HFFc6 (cell line): ENCODE measurements around the gene MGAT3. TPM values are rescaled to one million over a fixed set of nuclear protein-coding genes. Genes with fewer than 3 reads are reported as not detected.

ENCODE experiments used
- DNase-seq: peaks from one replicate; pipeline ENCODE4 v3.0.0-alpha.2; 2018
- H3K27ac Mint-ChIP-seq: 2 replicates; pipeline ENCODE4 v1.8.0; 2020; ENCODE audit warnings: mild to moderate bottlenecking, mixed read lengths
- H3K27me3 Mint-ChIP-seq: 2 replicates; pipeline ENCODE4 v1.8.0; 2021; ENCODE audit warnings: mild to moderate bottlenecking, moderate library complexity, mixed read lengths; ENCODE audit not compliant: insufficient read depth
- H3K36me3 Mint-ChIP-seq: 2 replicates; pipeline ENCODE4 v1.8.0; 2021; ENCODE audit warnings: low read depth, mixed read lengths
- H3K4me1 Mint-ChIP-seq: 2 replicates; pipeline ENCODE4 v1.8.0; 2020; ENCODE audit warnings: low read depth, mixed read lengths
- H3K4me3 Mint-ChIP-seq: 2 replicates; pipeline ENCODE4 v1.8.0; 2020; ENCODE audit warnings: mild to moderate bottlenecking, moderate library complexity, mixed read lengths
- H3K9me3 Mint-ChIP-seq: 2 replicates; pipeline ENCODE4 v1.8.0; 2020; ENCODE audit warnings: mild to moderate bottlenecking, mixed read lengths
- total RNA-seq, 6 experiments: library from RNA; stranded (reverse); fragmentation: NEBNext Ultra II Directional; extraction: Animal tissue kit (Norgen Biotek cat#: 25700); gene quantifications; 2 replicates in 1 of 6; 3 replicates in 5 of 6; pipeline ENCODE4 v1.2.3, GENCODE V29; 2021
- TF ChIP-seq, protein P1 (sequence below): fragments of 200-600 bp; sonication (generic); IDR thresholded peaks from 2 replicates; pipeline ENCODE4 v1.5.0; 2021; ENCODE audit warnings: antibody characterized with exemption, mild to moderate bottlenecking

Gene MGAT3
- total RNA-seq, 6 experiments from 2014 or later, result not detected

DNA sequence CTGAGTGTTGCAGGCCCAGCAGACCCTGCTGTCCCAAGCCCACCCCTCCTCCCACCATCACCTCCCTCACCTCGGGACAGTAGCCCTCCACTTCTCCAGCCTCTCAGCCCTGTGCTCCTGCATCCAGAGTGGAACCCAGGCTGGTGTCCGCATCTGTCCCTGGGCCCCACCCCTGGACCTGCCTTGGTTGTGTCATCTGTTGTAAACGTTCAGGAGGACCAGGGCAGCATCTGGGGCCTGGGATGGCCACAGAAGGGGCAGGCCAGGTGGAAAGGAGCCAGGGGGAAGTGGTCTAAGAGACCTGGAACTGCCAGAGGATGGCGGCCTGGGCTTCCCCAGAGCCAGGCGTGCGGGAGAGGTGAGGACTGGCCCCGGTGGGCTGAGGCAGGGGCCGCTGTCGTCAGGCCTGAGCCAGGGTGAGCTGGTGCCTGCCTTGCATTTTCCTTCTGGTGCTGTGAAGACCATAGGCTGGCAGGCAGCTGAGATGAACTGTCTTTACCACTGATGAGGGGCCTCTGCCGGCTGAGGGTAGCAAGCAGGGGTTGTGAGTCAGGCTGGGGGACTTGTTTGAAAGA is 26.1 kb upstream of the MGAT3 start:
- H3K4me1 Mint-ChIP-seq, result peaks cover 12% of the 10 kb centered on the region
- H3K27ac Mint-ChIP-seq, result peak overlapping the region; percentile 57; the same call in 1 of the 2 replicates
- H3K36me3 Mint-ChIP-seq, result no peaks in the 10 kb centered on the region; the same call in 1 of the 2 replicates
- H3K9me3 Mint-ChIP-seq, result no peaks in the 10 kb centered on the region
- DNase-seq, result no peak
- TF ChIP-seq, protein P1, sequence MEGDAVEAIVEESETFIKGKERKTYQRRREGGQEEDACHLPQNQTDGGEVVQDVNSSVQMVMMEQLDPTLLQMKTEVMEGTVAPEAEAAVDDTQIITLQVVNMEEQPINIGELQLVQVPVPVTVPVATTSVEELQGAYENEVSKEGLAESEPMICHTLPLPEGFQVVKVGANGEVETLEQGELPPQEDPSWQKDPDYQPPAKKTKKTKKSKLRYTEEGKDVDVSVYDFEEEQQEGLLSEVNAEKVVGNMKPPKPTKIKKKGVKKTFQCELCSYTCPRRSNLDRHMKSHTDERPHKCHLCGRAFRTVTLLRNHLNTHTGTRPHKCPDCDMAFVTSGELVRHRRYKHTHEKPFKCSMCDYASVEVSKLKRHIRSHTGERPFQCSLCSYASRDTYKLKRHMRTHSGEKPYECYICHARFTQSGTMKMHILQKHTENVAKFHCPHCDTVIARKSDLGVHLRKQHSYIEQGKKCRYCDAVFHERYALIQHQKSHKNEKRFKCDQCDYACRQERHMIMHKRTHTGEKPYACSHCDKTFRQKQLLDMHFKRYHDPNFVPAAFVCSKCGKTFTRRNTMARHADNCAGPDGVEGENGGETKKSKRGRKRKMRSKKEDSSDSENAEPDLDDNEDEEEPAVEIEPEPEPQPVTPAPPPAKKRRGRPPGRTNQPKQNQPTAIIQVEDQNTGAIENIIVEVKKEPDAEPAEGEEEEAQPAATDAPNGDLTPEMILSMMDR, result no peak
- H3K27me3 Mint-ChIP-seq, result no peaks in the 10 kb centered on the region
- H3K4me3 Mint-ChIP-seq, result no peak overlapping the region

DNA sequence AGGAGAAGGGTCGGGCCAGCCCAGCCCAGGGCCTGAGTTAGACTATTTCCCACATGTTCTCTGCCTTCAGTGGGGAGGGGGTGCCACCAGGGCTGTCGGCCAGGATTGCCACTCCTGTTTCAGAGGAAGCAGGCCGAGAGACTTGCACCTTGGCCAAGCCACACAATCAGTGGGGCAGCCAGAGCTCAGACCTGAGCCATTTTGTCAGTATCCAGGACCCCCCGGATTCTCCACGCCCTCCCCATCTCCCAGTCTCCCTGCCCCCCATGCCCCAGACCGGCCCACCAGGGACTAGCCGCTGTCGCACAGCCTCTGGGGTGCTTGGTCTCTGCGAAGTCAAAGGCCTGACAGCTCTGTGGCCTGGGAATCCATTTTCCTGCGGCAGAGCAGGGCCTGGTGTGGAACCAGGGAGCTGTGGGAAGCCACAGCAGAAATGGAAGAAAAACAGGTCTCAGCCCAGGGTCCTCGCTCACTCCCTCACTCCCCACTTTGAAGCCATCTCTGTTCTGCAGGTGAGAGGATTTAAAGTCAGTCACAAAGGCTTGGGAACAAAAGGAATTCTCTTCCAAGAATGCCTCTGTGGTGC is 25.5 kb upstream of the MGAT3 start:
- H3K27ac Mint-ChIP-seq, result peak overlapping the region; percentile 82
- H3K9me3 Mint-ChIP-seq, result no peaks in the 10 kb centered on the region
- TF ChIP-seq, protein P1, result no peak
- DNase-seq, result no peak
- no peaks in the 10 kb centered on the region; the same call in 1 of the 2 replicates for H3K36me3 Mint-ChIP-seq
- peaks cover 12% of the 10 kb centered on the region for H3K4me1 Mint-ChIP-seq
- no peak overlapping the region for H3K4me3 Mint-ChIP-seq
- no peaks in the 10 kb centered on the region for H3K27me3 Mint-ChIP-seq

DNA sequence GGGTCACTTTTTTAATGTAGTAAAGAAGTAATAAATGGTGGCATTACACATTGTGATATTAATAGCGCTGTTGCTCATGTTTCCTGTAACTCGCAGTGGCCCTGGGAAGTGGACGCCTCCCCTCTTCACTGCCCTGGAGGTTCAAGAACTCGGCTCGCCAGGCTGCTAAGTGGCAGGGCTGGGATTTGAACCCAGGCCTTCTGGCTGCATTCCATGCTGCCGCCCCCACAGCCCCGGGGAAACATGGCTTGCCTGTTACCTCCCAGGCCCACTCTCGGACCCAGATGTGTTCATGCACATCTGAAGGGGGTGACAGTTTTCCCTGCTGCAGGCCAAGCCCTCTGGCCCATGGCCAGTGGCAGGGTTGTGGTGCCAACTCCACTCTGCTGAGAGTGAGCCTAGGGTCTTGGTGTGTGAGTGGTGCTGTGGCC is 25.0 kb upstream of the MGAT3 start:
- peak; percentile 27 for DNase-seq
- TF ChIP-seq, protein P1, result no peak
- Mint-ChIP-seq H3K9me3 (no peaks in the 10 kb centered on the region), H3K36me3 (no peaks in the 10 kb centered on the region; the same call in 1 of the 2 replicates), H3K4me1 (peaks cover 12% of the 10 kb centered on the region), H3K4me3 (no peak overlapping the region), H3K27me3 (no peaks in the 10 kb centered on the region), H3K27ac (peak overlapping the region; percentile 82)

- H3K27ac Mint-ChIP-seq, result no peak overlapping the region
- H3K27me3 Mint-ChIP-seq, result no peaks in the 10 kb centered on the region
- TF ChIP-seq, protein P1, result no peak
- no peaks in the 10 kb centered on the region for H3K36me3 Mint-ChIP-seq
- no peak for DNase-seq
- H3K4me1 Mint-ChIP-seq, result peaks cover 17% of the 10 kb centered on the region
- H3K4me3 Mint-ChIP-seq, result no peak overlapping the region
- no peaks in the 10 kb centered on the region for H3K9me3 Mint-ChIP-seq
These were observed 24.4 kb upstream of the MGAT3 start for GRCh38 chr22:39432361-39432811.

DNA sequence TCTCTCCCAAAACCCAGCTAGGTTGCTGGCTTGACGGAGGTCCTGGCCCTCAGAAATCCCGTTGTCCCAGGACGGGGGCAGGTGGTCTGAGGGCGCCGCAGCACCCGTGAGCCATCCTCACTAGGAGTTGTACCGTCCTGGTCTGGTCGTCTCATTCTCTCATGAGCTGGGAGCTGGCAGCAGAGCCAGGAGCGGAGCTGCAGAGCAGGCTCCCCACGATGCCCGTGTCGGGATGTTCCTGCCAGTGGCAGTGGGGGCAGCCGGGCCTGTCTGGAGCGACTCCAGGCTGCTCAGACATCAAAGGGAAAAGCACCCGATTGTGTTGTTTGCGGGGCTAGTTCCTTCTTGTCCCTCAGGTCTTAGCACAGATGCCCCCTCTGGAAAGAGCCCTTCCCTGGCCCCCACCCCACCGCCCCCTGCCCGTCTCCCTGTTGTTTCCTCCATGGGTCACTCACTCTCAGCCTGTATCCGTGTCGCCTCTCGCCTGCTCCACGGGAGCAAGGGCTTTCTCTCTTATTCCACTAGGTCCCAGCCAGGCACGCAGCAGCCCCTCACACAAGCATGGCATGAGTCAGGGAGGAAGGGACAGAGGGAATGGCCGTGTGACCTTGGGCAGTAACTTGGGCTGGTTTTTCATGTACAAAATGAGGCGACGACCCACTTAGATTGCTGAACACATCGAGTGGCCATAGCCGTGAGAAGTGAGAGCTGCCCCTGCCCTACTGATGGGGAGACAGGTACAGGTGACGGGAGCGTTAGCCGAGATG is 23.2 kb upstream of the MGAT3 start:
- no peaks in the 10 kb centered on the region for H3K36me3 Mint-ChIP-seq
- H3K4me3 Mint-ChIP-seq, result no peak overlapping the region
- no peak overlapping the region for H3K27ac Mint-ChIP-seq
- H3K4me1 Mint-ChIP-seq, result peaks cover 18% of the 10 kb centered on the region
- no peak for DNase-seq
- H3K27me3 Mint-ChIP-seq, result no peaks in the 10 kb centered on the region
- no peaks in the 10 kb centered on the region for H3K9me3 Mint-ChIP-seq
- TF ChIP-seq, protein P1, result no peak
